Right atrium auricular region (tissue), 2 donors: ENCODE data around the gene EXT2. TPM values are rescaled to one million over a fixed set of nuclear protein-coding genes. Genes with fewer than 3 reads are reported as not detected.

ENCODE experiments used
- DNase-seq: peaks from one replicate; pipeline ENCODE4 v3.0.0-alpha.2; 2019; ENCODE audit warnings: low spot score
- H3K27ac ChIP-seq, 2 donors: fragments of 200-600 bp; sonication (generic); 1 replicate in 1 of 2; 2 replicates in 1 of 2; pipeline ENCODE4 v1.5.1; 2016 to 2019
- H3K27me3 ChIP-seq, 2 donors: fragments of 200-600 bp; sonication (generic); one replicate each; pipeline versions ENCODE4 v1.5.1 to v1.6.0; 2017 to 2019
- H3K36me3 ChIP-seq: fragments of 200-600 bp; sonication (generic); one replicate; pipeline ENCODE4 v1.5.1; 2016
- H3K4me1 ChIP-seq, 2 donors: fragments of 200-600 bp; sonication (generic); one replicate each; pipeline versions ENCODE4 v1.5.1 to v1.6.0; 2017 to 2019
- H3K4me3 ChIP-seq, 2 donors: fragments of 200-600 bp; sonication (generic); 1 replicate in 1 of 2; 2 replicates in 1 of 2; pipeline ENCODE4 v1.5.1; 2017 to 2019; ENCODE audit warnings: mild to moderate bottlenecking in 1 of 2, moderate library complexity in 1 of 2
- H3K9me3 ChIP-seq, 2 donors: fragments of 200-600 bp; sonication (generic); one replicate each; pipeline ENCODE4 v1.5.1; 2019
- CTCF ChIP-seq, 2 donors: fragments of 200-600 bp; sonication (generic); IDR thresholded peaks; one replicate each; pipeline ENCODE4 v1.5.1; 2019; ENCODE audit warnings: antibody characterized with exemption in 2 of 2
- total RNA-seq, 2 donors: library from RNA; depleted of rRNA; stranded (reverse); fragments of >200 nt; gene quantifications; one replicate each; pipeline ENCODE4 v1.1.0, GENCODE V29; 2016

EXT2 gene
- total RNA-seq, 2 donors from 2014 or later, result 37.2 to 45.2 TPM

GRCh38 chr11:44275241-44275640, 179.8 kb downstream of the EXT2 start:
- no peak overlapping the region for H3K4me3 ChIP-seq
- no peak for DNase-seq
- no peaks in the 10 kb centered on the region for H3K36me3 ChIP-seq
- H3K27ac ChIP-seq, result no peak overlapping the region
- no peak for TF ChIP-seq CTCF (IDR thresholded peaks at IDR 0.05)
- H3K27me3 ChIP-seq, result no peaks in the 10 kb centered on the region
- no peaks in the 10 kb centered on the region for H3K4me1 ChIP-seq
- no peaks in the 10 kb centered on the region for H3K9me3 ChIP-seq

GRCh38 chr11:44275961-44276550, 180.6 kb downstream of the EXT2 start:
- H3K4me1 ChIP-seq, result no peaks in the 10 kb centered on the region
- H3K4me3 ChIP-seq, result no peak overlapping the region
- no peaks in the 10 kb centered on the region for H3K36me3 ChIP-seq
- no peak overlapping the region for H3K27ac ChIP-seq
- DNase-seq, result no peak
- no peaks in the 10 kb centered on the region for H3K27me3 ChIP-seq
- TF ChIP-seq CTCF (IDR thresholded peaks at IDR 0.05), result no peak
- H3K9me3 ChIP-seq, result no peaks in the 10 kb centered on the region

GRCh38 chr11:44277196-44278090, 182.0 kb downstream of the EXT2 start:
- H3K4me1 ChIP-seq, result no peaks in the 10 kb centered on the region
- TF ChIP-seq CTCF (IDR thresholded peaks at IDR 0.05), result no peak
- H3K9me3 ChIP-seq, result no peaks in the 10 kb centered on the region
- no peaks in the 10 kb centered on the region for H3K27me3 ChIP-seq
- no peak for DNase-seq
- H3K27ac ChIP-seq, result no peak overlapping the region
- no peak overlapping the region for H3K4me3 ChIP-seq
- H3K36me3 ChIP-seq, result no peaks in the 10 kb centered on the region

GRCh38 chr11:44279483-44279882, 184.0 kb downstream of the EXT2 start:
- no peak for DNase-seq
- Histone ChIP-seq H3K27me3 (no peaks in the 10 kb centered on the region), H3K4me3 (no peak overlapping the region), H3K27ac (no peak overlapping the region), H3K4me1 (no peaks in the 10 kb centered on the region), H3K36me3 (no peaks in the 10 kb centered on the region), H3K9me3 (no peaks in the 10 kb centered on the region)
- TF ChIP-seq CTCF (IDR thresholded peaks at IDR 0.05), result no peak

GRCh38 chr11:44280257-44280656, 184.8 kb downstream of the EXT2 start:
- H3K4me1 ChIP-seq, result no peaks in the 10 kb centered on the region
- no peaks in the 10 kb centered on the region for H3K9me3 ChIP-seq
- DNase-seq, result no peak
- H3K27me3 ChIP-seq, result no peaks in the 10 kb centered on the region
- no peaks in the 10 kb centered on the region for H3K36me3 ChIP-seq
- H3K4me3 ChIP-seq, result no peak overlapping the region
- TF ChIP-seq CTCF (IDR thresholded peaks at IDR 0.05), result no peak
- H3K27ac ChIP-seq, result no peak overlapping the region
